Measurements from ENCODE around the gene MFSD2A.
"Not testable (repeated sequence)": the region's sequence is repeated elsewhere in the genome, so short reads cannot be mapped to it uniquely, and the experiment has no call there.

Gene MFSD2A

GRCh38 chr1:39954870-39955546 lies at the start of gene MFSD2A:
TSS of gene MFSD2A (plus strand) at chr1:39955145. CDS start at chr1:39955293, 148 bp downstream.
- in situ Hi-C loops (cut with HindIII; ENCODE audit: low sequenced_read_pairs): no loop called here

GRCh38 chr1:39905172-39905571 lies 49.8 kb upstream of the MFSD2A start:
- in situ Hi-C loops (cut with HindIII; ENCODE audit: low sequenced_read_pairs): loop anchor here (5.0 kb wide), 1 partner anchor 63 kb away; no protein-coding TSS in a partner anchor

- in situ Hi-C loops (cut with HindIII; ENCODE audit: low sequenced_read_pairs): loop anchor here (5.0 kb wide), 1 partner anchor 65 kb away; no protein-coding TSS in a partner anchor
These were observed 47.2 kb upstream of the MFSD2A start for GRCh38 chr1:39907528-39908453.

- in situ Hi-C loops (cut with HindIII; ENCODE audit: low sequenced_read_pairs): loop anchor here (5.0 kb wide), 1 partner anchor 66 kb away; no protein-coding TSS in a partner anchor
These were observed 46.4 kb upstream of the MFSD2A start for GRCh38 chr1:39908534-39908933.

- in situ Hi-C loops (cut with HindIII; ENCODE audit: low sequenced_read_pairs): no loop called here
These were observed 44.7 kb upstream of the MFSD2A start for GRCh38 chr1:39910263-39910662.

- in situ Hi-C loops (cut with HindIII; ENCODE audit: low sequenced_read_pairs): not testable (repeated sequence)
These were observed 41.8 kb upstream of the MFSD2A start for GRCh38 chr1:39913136-39913535.

GRCh38 chr1:39915499-39916129 lies 39.3 kb upstream of the MFSD2A start:
- in situ Hi-C loops (cut with HindIII; ENCODE audit: low sequenced_read_pairs): no loop called here

- in situ Hi-C loops (cut with HindIII; ENCODE audit: low sequenced_read_pairs): no loop called here
These were observed 37.1 kb upstream of the MFSD2A start for GRCh38 chr1:39917825-39918224.

- in situ Hi-C loops (cut with HindIII; ENCODE audit: low sequenced_read_pairs): no loop called here
These were observed 35.4 kb upstream of the MFSD2A start for GRCh38 chr1:39919545-39919944.

GRCh38 chr1:39922251-39922688 lies 32.7 kb upstream of the MFSD2A start:
- in situ Hi-C loops (cut with HindIII; ENCODE audit: low sequenced_read_pairs): no loop called here

GRCh38 chr1:39925721-39926342 lies 29.1 kb upstream of the MFSD2A start:
- in situ Hi-C loops (cut with HindIII; ENCODE audit: low sequenced_read_pairs): no loop called here

GRCh38 chr1:39926343-39926793 lies 28.6 kb upstream of the MFSD2A start:
- in situ Hi-C loops (cut with HindIII; ENCODE audit: low sequenced_read_pairs): no loop called here

GRCh38 chr1:39926820-39927219 lies 28.1 kb upstream of the MFSD2A start:
- in situ Hi-C loops (cut with HindIII; ENCODE audit: low sequenced_read_pairs): no loop called here

GRCh38 chr1:39927538-39927937 lies 27.4 kb upstream of the MFSD2A start:
- in situ Hi-C loops (cut with HindIII; ENCODE audit: low sequenced_read_pairs): no loop called here

GRCh38 chr1:39928809-39929587 lies 25.9 kb upstream of the MFSD2A start:
- in situ Hi-C loops (cut with HindIII; ENCODE audit: low sequenced_read_pairs): no loop called here

- in situ Hi-C loops (cut with HindIII; ENCODE audit: low sequenced_read_pairs): loop anchor here (5.0 to 10.0 kb wide), 2 partner anchors 43 to 199 kb away; partner anchors contain the start of gene PPIE
These were observed 20.7 kb upstream of the MFSD2A start for GRCh38 chr1:39933956-39934941.

GRCh38 chr1:39936724-39937491 lies 18.0 kb upstream of the MFSD2A start:
- in situ Hi-C loops (cut with HindIII; ENCODE audit: low sequenced_read_pairs): loop anchor here (10.0 kb wide), 1 partner anchor 202 kb away; the partner anchor contains the start of gene PPIE

GRCh38 chr1:39938856-39939255 lies 16.1 kb upstream of the MFSD2A start:
- in situ Hi-C loops (cut with HindIII; ENCODE audit: low sequenced_read_pairs): loop anchor here (10.0 kb wide), 1 partner anchor 204 kb away; the partner anchor contains the start of gene PPIE

All from endothelial cell of hepatic sinusoid (primary cell).